NCI-H2171 (cell line): ENCODE results near the gene PCDH15.

Experiments used
- DNase-seq: peaks from one replicate; lab custom pipeline; 2025; lab: John Stamatoyannopoulos, UW

Gene PCDH15

DNA sequence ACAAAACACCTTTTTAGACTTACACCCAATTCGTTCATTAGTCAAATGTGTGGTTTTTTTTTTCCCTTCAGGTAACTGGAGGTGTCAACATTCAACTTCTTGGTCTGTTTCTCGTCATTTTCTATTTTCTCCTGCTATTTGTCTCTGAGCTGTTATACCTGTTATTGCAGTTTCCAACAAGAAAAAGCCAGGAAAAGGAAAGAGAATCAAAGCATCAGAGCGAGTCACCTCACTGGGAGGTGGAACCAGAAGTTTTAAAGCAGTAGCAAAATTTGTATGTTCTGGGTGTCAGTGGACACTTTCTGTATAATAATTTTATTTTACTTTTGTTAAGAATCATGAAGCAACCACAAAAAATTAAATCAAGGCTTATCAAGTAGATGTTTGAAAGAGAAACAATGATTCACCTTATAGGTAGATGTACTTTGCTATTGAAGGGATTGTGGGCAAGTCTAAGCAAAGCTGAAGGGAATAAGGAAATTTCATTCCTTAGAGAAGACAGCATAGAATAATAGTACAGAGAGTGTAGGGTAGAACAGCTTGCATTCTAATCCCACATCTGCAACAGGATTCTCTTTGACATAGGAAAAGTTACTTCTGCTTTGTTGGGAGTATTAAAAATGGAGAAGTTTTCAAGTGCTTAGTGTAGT, 675.8 kb downstream of the PCDH15 start:
- DNase-seq, result no peak

- no peak for DNase-seq
These were observed 676.7 kb downstream of the PCDH15 start for GRCh38 chr10:54124209-54124885.

DNA sequence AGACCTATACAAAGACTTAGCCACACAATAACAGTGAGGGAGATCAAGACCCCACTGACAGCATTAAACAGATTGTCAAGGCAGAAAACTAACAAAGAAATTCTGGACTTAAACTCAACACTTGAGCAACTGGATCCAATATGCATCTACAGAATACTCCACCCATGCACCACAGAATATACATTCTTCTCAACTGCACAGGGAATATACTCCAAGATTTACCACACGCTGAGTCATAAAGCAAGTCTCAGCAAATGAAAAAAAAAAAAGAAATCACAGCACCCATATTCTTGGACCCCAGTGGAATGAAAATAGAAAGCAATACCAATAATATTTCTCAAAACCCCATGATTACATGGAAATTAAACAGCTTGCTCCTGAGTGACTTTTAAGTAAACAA, 680.2 kb downstream of the PCDH15 start:
- DNase-seq, result no peak

GRCh38 chr10:54108961-54109360, 692.1 kb downstream of the PCDH15 start:
- DNase-seq, result no peak

DNA sequence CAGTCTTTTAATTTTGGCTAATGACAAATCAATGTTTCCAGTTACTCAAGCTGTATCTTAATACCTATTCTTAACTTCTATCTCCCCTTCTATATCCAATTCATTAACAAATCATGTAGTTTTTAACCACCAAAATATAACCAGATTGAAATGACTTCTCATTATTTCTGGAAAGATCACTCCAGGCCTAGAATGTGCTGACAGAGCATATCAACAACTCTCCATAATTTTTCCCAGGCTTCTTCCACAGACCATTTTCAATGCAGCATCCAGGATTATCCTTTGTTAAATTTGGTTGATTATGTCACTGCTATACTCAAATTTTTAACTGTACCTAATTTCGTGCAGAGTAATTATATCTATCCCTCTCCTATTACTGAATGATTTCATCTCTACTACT, 704.1 kb downstream of the PCDH15 start:
- DNase-seq, result no peak

DNA sequence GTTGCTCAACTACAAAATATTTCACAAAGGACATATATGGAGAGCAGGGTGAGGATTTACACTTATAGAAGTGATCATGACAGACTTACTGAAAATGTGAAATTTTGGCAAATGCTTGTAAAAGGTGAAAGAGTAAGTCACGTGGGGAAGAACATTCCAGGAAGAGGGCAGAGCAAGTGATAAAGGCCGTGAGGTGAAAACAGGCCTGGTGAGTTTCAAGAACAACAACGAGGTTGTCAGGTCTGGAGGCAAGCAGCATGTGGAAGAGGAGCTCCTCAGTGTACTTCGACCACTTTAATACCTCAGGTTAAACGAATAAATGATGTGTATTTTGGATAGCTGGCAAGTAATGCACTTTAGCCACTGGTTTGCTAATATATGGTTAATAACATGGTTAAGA, 706.7 kb downstream of the PCDH15 start:
- DNase-seq, result no peak

DNA sequence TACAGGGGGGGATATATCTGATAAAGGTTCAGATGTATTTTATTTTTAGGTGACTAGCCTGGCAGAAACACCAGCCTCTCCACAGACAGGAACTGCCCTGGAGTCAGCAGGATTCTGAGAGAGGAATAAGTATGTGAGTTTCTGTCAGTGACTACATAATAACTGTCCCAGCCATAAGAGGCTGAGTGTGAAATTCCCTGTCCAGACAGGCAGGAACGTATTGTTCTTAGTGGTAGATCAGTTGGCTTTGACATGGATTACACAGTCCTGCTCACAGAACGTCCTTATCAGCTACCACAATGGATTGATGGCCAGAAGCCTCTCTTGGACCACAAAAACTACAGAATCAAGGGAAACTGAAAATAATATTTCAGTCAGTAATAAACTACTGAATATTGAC, 709.8 kb downstream of the PCDH15 start:
- no peak for DNase-seq

- no peak for DNase-seq
These were observed 719.1 kb downstream of the PCDH15 start for GRCh38 chr10:54081950-54082349.

DNA sequence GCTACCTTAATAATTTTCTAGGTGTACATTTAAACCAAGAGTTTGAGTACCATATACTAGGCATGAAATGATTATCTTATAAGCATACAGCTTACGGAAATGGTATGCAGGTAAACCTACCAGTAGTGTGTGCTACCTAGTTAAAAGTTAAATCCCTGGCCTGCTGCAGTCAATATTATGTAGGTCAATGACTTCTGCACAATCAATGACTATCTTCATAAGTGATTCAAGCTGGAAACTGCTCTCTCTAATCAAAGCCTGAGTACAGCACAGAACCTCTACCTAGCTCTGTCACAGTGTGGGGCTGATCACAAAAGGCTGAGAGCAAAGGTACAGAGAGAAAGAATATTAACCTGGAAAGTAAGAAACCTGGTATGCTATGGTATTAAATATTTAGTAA, 733.7 kb downstream of the PCDH15 start:
- DNase-seq, result no peak

GRCh38 chr10:54066646-54067045, 734.4 kb downstream of the PCDH15 start:
- no peak for DNase-seq

- DNase-seq, result no peak
These were observed 735.9 kb downstream of the PCDH15 start for GRCh38 chr10:54065106-54065505.

DNA sequence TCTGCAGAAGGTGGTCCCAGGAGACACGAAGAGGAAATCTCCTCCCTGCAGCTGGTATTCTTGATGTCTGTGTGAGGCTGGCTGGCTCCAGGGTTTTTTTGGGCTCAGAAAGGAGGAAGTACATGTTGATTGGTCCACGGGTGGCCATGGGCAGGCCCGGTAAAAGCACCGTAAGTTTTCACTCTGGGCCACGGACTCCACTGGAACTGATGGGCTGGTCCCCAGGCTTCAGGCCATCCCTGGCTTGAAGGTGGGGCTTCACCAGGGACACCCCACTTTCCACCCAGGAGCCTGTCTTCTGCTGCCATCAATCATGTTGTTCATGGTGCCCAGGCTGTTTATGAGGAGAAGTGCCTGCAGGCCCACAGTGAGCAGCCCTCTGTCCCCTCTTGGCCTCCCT, 736.8 kb downstream of the PCDH15 start:
- no peak for DNase-seq

DNA sequence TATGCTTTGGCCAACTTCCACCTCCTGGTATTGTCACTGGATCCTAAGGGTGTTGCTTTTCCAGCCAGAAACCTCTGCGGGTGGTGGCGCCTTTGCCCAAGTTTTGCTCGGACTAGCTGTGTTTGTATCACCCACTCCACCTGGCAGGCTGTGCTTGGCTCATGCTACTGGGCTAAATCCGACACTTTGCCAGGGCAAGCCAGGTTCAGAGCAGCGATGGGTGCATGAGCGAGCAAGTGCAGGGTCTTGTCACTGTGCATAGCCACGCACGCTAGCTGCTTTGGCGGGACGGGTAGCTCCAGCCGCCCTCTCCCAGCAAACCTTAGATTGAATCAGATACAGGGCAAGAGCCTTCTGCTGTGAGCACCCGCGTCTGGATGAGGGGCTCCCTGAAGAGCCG, 737.5 kb downstream of the PCDH15 start:
- no peak for DNase-seq

GRCh38 chr10:54060572-54060971, 740.5 kb downstream of the PCDH15 start:
- no peak for DNase-seq

DNA sequence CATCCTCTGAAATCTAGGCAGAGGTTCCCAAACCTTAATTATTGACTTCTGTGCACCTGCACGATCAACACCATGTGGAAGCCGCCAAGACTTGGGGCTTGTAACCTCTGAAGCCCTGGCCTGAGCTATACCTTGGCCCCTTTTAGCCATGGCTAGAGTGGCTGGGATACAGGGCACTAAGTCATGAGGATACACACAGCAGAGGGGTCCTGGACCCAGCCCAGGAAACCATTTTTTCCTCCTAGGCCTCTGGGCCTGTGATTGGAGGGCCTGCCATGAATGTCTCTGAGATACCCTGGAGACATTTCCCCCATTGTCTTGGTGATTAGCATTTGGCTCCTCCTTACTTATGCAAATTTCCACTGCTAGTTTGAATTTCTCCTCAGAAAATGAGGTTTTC, 743.7 kb downstream of the PCDH15 start:
- DNase-seq, result no peak

DNA sequence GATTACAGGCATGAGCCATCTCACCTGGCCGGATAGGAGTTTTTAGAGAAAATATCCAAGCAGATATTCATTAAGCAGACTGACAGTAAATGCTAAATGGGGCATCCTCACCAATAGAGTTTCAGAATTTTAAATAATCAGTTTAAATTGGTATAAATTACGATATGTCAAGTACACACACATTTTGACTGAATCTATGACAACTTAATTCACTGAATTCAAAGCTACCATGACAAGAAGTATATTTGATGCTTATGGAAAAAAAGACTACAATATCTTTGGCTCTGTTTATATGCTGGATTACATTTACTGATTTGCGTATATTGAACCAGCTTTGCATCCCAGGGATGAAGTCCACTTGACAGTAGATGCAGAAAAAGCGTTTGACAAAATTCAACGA, 774.7 kb downstream of the PCDH15 start:
- no peak for DNase-seq

DNA sequence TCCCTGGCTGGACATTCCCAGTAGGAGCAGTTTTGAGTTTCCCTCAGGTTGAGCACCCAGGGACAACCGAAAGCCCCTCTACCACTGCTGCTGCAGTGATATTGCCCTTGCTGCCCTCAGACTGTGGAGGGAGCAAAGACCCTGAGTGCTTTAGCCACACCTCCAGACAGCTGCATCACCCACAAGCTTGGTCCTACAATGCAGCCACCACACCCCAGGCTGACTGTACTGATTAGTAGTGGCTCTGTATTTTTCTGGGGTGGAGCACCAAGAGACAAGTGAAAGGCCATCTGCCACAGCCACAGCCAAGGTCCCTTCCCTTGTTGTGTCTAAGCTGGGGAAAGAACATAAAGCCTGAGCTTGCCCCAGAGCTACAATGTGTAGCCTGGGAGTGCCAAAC, 789.9 kb downstream of the PCDH15 start:
- DNase-seq, result no peak

DNA sequence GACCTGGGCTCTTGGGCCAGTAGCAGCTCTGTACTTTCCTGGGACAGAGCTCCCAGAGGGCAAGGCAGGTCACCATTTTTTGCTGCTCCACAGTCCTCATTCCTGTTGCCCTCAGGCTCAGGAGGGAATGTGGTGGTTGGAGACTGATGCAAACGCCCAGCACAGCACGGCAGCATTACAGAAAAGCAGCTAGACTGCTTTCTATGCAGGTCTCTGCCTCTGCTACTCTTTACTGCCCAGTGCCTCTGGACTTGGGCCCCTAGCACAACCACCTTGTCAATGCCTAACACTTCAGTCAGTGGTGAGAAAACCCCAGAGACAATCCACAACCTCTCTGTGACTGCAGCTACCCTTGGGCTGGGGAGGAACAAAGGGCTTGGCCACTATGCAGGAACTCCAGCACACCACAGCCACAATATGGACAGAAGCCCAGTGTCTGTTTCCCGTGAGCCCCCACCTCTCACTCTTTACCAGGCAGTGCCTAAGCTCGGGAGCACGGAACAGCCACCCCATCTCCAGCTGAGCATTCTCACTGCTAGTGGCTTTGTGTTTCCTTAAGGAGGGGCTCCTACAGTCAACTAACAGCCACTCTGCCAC, 790.6 kb downstream of the PCDH15 start:
- no peak for DNase-seq

GRCh38 chr10:54009672-54010071, 791.4 kb downstream of the PCDH15 start:
- DNase-seq, result no peak

- no peak for DNase-seq
These were observed 799.0 kb downstream of the PCDH15 start for GRCh38 chr10:54002077-54002476.

DNA sequence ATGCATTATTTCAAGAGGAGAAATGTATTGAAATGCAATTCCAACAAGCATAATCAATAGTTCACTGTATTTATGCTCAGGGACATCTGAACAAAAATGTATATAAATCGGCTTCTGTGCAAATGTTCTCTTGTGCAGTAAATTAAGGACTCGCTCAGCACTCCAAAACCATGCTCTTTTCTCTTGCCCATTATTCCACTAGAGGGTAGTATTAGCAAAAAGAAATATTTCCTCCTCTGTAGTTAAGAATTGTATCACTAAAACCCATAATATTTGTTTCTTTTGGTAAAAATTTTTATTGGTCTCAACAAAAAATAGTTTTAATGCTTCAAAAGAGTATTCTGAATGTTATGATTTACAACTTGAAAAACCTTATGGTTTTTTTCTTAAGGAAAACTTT, 803.1 kb downstream of the PCDH15 start:
- no peak for DNase-seq

GRCh38 chr10:53990799-53991238, 810.2 kb downstream of the PCDH15 start:
- DNase-seq, result no peak

DNA sequence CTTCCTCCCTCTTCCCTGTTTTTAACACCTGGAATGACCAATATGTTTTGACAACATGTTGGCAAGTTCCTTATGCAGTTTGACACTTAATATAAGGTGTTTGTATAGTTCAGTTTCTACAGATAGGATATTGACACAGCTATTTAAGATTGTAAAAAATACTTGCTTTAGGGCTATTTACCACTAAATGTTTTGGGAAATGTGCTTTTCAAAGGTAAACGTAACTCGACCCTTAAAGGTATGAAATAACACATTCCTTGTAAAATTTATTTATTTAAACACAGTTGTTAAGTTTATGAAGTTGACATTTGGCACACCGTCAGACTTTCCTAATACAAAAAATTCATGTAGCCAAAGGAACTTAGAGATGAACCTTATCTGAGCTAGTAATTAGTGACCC, 817.6 kb downstream of the PCDH15 start:
- no peak for DNase-seq

- DNase-seq, result no peak
These were observed 820.8 kb downstream of the PCDH15 start for GRCh38 chr10:53980210-53980609.
